SU-DHL-6 (cell line): Measurements from ENCODE around the gene PNPLA3.

Experiments
- H2AFZ ChIP-seq: fragments of 200-600 bp; sonication (generic); 2 replicates; pipeline ENCODE4 v1.6.1; 2014; ENCODE audit warnings: low read depth, mild to moderate bottlenecking, moderate library complexity, mixed read lengths, antibody characterized with exemption, low read length; ENCODE audit not compliant: severe bottlenecking
- H3F3A ChIP-seq: fragments of 200-600 bp; shearing (Covaris generic); 2 replicates; pipeline ENCODE4 v1.6.0; 2016; ENCODE audit warnings: antibody characterized with exemption, mild to moderate bottlenecking; ENCODE audit not compliant: insufficient read depth
- H3K27ac ChIP-seq: fragments of 200-600 bp; sonication (generic); 2 replicates; pipeline ENCODE4 v1.5.1; 2016; ENCODE audit warnings: low read depth, mild to moderate bottlenecking, low read length, moderate library complexity, mixed read lengths
- H3K27me3 ChIP-seq: fragments of 200-600 bp; sonication (generic), shearing (Covaris generic); 2 replicates; pipeline ENCODE4 v1.6.0; 2014; ENCODE audit warnings: mild to moderate bottlenecking, low read length
- H3K36me3 ChIP-seq: fragments of 200-600 bp; sonication (generic); 2 replicates; pipeline ENCODE4 v1.6.1; 2014; ENCODE audit warnings: mild to moderate bottlenecking, low read length, mixed read lengths
- H3K4me2 ChIP-seq: fragments of 300-600, 200-600 bp; shearing (Covaris generic), sonication (generic); 2 replicates; pipeline ENCODE4 v1.6.0; 2014; ENCODE audit warnings: low read length, low read depth, mild to moderate bottlenecking; ENCODE audit not compliant: poor library complexity, severe bottlenecking
- H3K4me3 ChIP-seq: fragments of 200-600 bp; sonication (generic); 2 replicates; pipeline ENCODE4 v1.5.1; 2014; ENCODE audit warnings: antibody characterized with exemption, low read length, mild to moderate bottlenecking, mixed read lengths; ENCODE audit not compliant: insufficient read depth, poor library complexity, severe bottlenecking
- H3K79me2 ChIP-seq: fragments of 200-600 bp; sonication (generic); 2 replicates; pipeline ENCODE4 v1.6.1; 2014; ENCODE audit warnings: mild to moderate bottlenecking, low read length, moderate library complexity; ENCODE audit not compliant: insufficient read depth
- H3K9ac ChIP-seq: fragments of 200-600 bp; sonication (generic); 2 replicates; pipeline ENCODE4 v1.7.0; 2014; ENCODE audit warnings: mild to moderate bottlenecking, low read length
- H3K9me2 ChIP-seq: fragments of 200-600 bp; sonication (generic); replicated peaks from 2 replicates; pipeline ENCODE4 v1.6.1; 2014; ENCODE audit warnings: low read length; ENCODE audit not compliant: insufficient read depth
- H3K9me3 ChIP-seq: fragments of 200-600 bp; sonication (generic); 2 replicates; pipeline ENCODE4 v1.6.1; 2014; ENCODE audit warnings: low read length, mixed read lengths; ENCODE audit not compliant: insufficient read depth
- H4K20me1 ChIP-seq: fragments of 200-600 bp; sonication (generic); 2 replicates; pipeline ENCODE4 v1.6.1; 2014; ENCODE audit warnings: low read depth, mild to moderate bottlenecking, antibody characterized with exemption, low read length, moderate library complexity, mixed read lengths
- CTCF ChIP-seq: fragments of 200-600 bp; sonication (generic); IDR thresholded peaks from one replicate; pipeline ENCODE4 v1.5.1; 2017; ENCODE audit warnings: antibody characterized with exemption, mild to moderate bottlenecking, low read length, moderate library complexity; ENCODE audit not compliant: insufficient read depth, poor library complexity, severe bottlenecking
- EZH2phosphoT487 ChIP-seq: fragments of 200-600 bp; sonication (generic), shearing (Covaris generic); conservative IDR thresholded peaks from 2 replicates; pipeline ENCODE4 v1.6.1; 2018; ENCODE audit warnings: mild to moderate bottlenecking, antibody characterized with exemption, low read length, moderate library complexity, mixed read lengths

Gene PNPLA3

GRCh38 chr22:43881091-43882061 is 42.2 kb upstream of the PNPLA3 start:
- Histone ChIP-seq H3K36me3 (no peaks in the 10 kb centered on the region), H3K9me2 (no peaks in the 10 kb centered on the region), H3K9me3 (no peaks in the 10 kb centered on the region), H3K27me3 (no peaks in the 10 kb centered on the region), H3K79me2 (no peaks in the 10 kb centered on the region), H3K9ac (no peak overlapping the region), H3K27ac (no peak overlapping the region), H3F3A (no peaks in the 10 kb centered on the region), H3K4me3 (no peak overlapping the region), H2AFZ (no peak overlapping the region), H4K20me1 (no peaks in the 10 kb centered on the region), H3K4me2 (no peak overlapping the region)
- TF ChIP-seq CTCF = no peak
- TF ChIP-seq EZH2phosphoT487 = no peak

GRCh38 chr22:43882122-43882767 is 41.4 kb upstream of the PNPLA3 start:
- no peak overlapping the region for H3K27ac ChIP-seq
- no peak overlapping the region for H3K4me3 ChIP-seq

GRCh38 chr22:43883012-43883661 is 40.5 kb upstream of the PNPLA3 start:
- no peaks in the 10 kb centered on the region for H3K36me3 ChIP-seq
- H3K27ac ChIP-seq = no peak overlapping the region
- H3K27me3 ChIP-seq = no peaks in the 10 kb centered on the region
- H3K9ac ChIP-seq = no peak overlapping the region
- H4K20me1 ChIP-seq = no peaks in the 10 kb centered on the region
- H3K4me3 ChIP-seq = no peak overlapping the region
- no peaks in the 10 kb centered on the region for H3K9me2 ChIP-seq
- H3F3A ChIP-seq = no peaks in the 10 kb centered on the region
- H2AFZ ChIP-seq = no peak overlapping the region
- TF ChIP-seq EZH2phosphoT487 (no peak), CTCF (peak; percentile 68)
- no peaks in the 10 kb centered on the region for H3K9me3 ChIP-seq
- no peak overlapping the region for H3K4me2 ChIP-seq
- H3K79me2 ChIP-seq = no peaks in the 10 kb centered on the region

More at GRCh38 chr22:43882122-43882767, 41.4 kb upstream of the PNPLA3 start:
- Histone ChIP-seq H2AFZ (no peak overlapping the region), H3K9me2 (no peaks in the 10 kb centered on the region), H3K27me3 (no peaks in the 10 kb centered on the region), H3K9me3 (no peaks in the 10 kb centered on the region), H3K4me2 (no peak overlapping the region), H3K9ac (no peak overlapping the region), H3K36me3 (no peaks in the 10 kb centered on the region), H3F3A (no peaks in the 10 kb centered on the region), H3K79me2 (no peaks in the 10 kb centered on the region), H4K20me1 (no peaks in the 10 kb centered on the region)
- TF ChIP-seq EZH2phosphoT487 (no peak), CTCF (no peak)
